K562 (cell line): ENCODE results near the gene KLHL12. TPM values are rescaled to one million over a fixed set of nuclear protein-coding genes. Genes with fewer than 3 reads are reported as not detected.

Experiments
- ARNT ChIP-seq, 2 experiments: fragments of 450-650 bp; IDR thresholded peaks; 2 replicates each; pipeline ENCODE4 v1.6.1; 2016; ENCODE audit warnings: mild to moderate bottlenecking in 1 of 2
- CTBP1 ChIP-seq: fragments of 450-650 bp; IDR thresholded peaks from 2 replicates; pipeline ENCODE4 v1.6.1; 2016; ENCODE audit warnings: borderline replicate concordance
- NFIC ChIP-seq: fragments of 450-650 bp; IDR thresholded peaks from 2 replicates; pipeline ENCODE4 v1.6.1; 2017; ENCODE audit warnings: mild to moderate bottlenecking, inconsistent platforms
- POLR3G ChIP-seq: IDR thresholded peaks from 2 replicates; pipeline ENCODE4 v1.6.1; 2011; ENCODE audit not compliant: insufficient read length, insufficient replicate concordance; ENCODE audit errors: extremely low read depth
- PRMT5 ChIP-seq: sonication (generic); formaldehyde crosslinking; IDR thresholded peaks from 2 replicates; pipeline ENCODE4 v1.5.0; 2020; ENCODE audit warnings: missing genetic modification reagents
- RBM17 ChIP-seq: fragments of 200-400 bp; formaldehyde crosslinking; IDR thresholded peaks from 2 replicates; pipeline ENCODE4 v1.6.1; 2017; ENCODE audit warnings: low read depth, mild to moderate bottlenecking, low read length, borderline replicate concordance
- SREBF1 ChIP-seq: fragments of 150-350 bp; IDR thresholded peaks from 2 replicates; pipeline ENCODE4 v1.6.1; 2014; ENCODE audit warnings: antibody characterized with exemption, low read depth, low read length, borderline replicate concordance
- SUPT5H ChIP-seq: fragments of 450-650 bp; IDR thresholded peaks from 2 replicates; pipeline ENCODE4 v1.6.1; 2016
- TBP ChIP-seq: optimal IDR thresholded peaks from 2 replicates; pipeline ENCODE3; 2011; ENCODE audit warnings: low read depth, low read length, improper control_type of control experiment
- THRAP3 ChIP-seq: fragments of 450-650 bp; IDR thresholded peaks from 2 replicates; pipeline ENCODE4 v1.6.1; 2016; ENCODE audit warnings: mild to moderate bottlenecking, inconsistent platforms, borderline replicate concordance
- ZNF717 ChIP-seq: fragments of 250-450 bp; sonication (Bioruptor Pico); IDR thresholded peaks from 2 replicates; pipeline ENCODE4 v1.5.0; 2021
- ZNF75A ChIP-seq: fragments of 450-650 bp; formaldehyde crosslinking; IDR thresholded peaks from 2 replicates; pipeline ENCODE4 v1.4.0; 2020; ENCODE audit warnings: mild to moderate bottlenecking
- ZNF766 ChIP-seq: fragments of 200-800 bp; sonication (Bioruptor generic); conservative IDR thresholded peaks from 2 replicates; pipeline ENCODE4 v1.6.1; 2016; ENCODE audit warnings: missing genetic modification characterization, missing compliant biosample characterization
- polyA plus RNA-seq, 8 experiments: library from polyadenylated mRNA; depleted of rRNA in 4 of 8; stranded (reverse) in 5 of 8; unstranded in 3 of 8; fragments of >200 nt; fragmentation: Nextera tagmentation in 2 of 8; fragmentation: Illumina TruSeq in 1 of 8; extraction: Ambion mirVana in 2 of 8; extraction: Trizol in 1 of 8; gene quantifications; 2 replicates each; pipeline versions ENCODE4 v1.2.1 to v1.2.3, GENCODE V29; 2011 to 2014; ENCODE audit warnings: inconsistent platforms in 1 of 8, missing spikeins in 1 of 8
- total RNA-seq, 7 experiments: library from RNA; depleted of rRNA in 6 of 7; stranded (reverse); fragments of >200 nt in 6 of 7; fragmentation: Illumina TruSeq in 2 of 7; extraction: Trizol in 2 of 7; gene quantifications; 2 replicates each; pipeline versions ENCODE4 v1.2.1 to v1.2.3, GENCODE V29; 2011 to 2021; ENCODE audit warnings: low replicate concordance in 1 of 7
- TF ChIP-seq, protein P1 (sequence below): sonication (generic); formaldehyde crosslinking; IDR thresholded peaks from 2 replicates; pipeline ENCODE4 v1.8.0; 2022; ENCODE audit warnings: mild to moderate bottlenecking, missing genetic modification reagents, borderline replicate concordance
- TF ChIP-seq, protein P2 (sequence below): fragments of 200-400 bp; formaldehyde crosslinking; IDR thresholded peaks from 2 replicates; pipeline ENCODE4 v1.6.1; 2017; ENCODE audit warnings: mild to moderate bottlenecking, low read depth, low read length, moderate library complexity
- TF ChIP-seq, protein P3 (sequence below): fragments of 450-650 bp; formaldehyde crosslinking; IDR thresholded peaks from 2 replicates; pipeline ENCODE4 v1.4.0; 2022; ENCODE audit warnings: missing genetic modification characterization
- TF ChIP-seq, protein P4 (sequence below): fragments of 450-650 bp; IDR thresholded peaks from 2 replicates; pipeline ENCODE4 v1.6.1; 2018; ENCODE audit not compliant: partially characterized antibody

KLHL12 gene
- total and polyA plus RNA-seq, 9 of the 15 experiments (the other 6 are each of a cell fraction or from before 2014, with no cell fraction given) = 23.1 to 85.1 (median 35.0) TPM

DNA sequence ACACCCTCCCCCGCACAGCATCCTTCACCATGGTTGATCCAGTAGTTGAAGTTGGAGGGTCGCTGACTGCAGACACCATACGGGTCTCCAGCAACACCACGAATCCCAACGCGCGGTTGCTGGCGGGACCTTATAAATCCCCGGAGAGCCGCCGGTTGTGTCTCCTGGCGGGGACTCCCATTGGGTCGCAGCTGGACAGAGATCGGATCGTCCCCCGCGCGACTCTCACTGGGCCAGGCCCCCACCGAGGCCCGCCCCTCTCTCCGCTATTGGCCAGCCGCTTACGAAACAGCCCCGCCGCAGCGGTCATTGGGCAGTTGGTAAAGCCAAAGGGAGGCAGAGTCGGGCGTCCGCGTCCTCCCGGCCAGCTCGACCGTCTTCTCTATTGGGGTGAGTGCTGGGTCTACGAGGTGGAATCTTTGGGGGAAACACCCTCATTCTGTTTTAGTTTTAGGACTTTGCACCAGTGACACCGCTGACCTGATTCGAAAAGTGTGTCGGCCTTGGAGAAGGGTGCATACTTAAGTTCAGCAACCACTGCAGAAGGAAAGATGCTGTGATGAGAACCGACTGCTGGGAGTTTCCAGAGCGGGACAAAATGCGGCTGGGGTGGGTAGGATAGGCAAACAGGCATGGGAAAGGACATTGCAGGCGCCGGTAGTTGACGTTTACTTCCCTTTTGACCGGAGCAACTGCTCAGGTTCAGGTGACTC is 65.5 kb downstream of the KLHL12 start (continued):
- TF ChIP-seq, protein P1, sequence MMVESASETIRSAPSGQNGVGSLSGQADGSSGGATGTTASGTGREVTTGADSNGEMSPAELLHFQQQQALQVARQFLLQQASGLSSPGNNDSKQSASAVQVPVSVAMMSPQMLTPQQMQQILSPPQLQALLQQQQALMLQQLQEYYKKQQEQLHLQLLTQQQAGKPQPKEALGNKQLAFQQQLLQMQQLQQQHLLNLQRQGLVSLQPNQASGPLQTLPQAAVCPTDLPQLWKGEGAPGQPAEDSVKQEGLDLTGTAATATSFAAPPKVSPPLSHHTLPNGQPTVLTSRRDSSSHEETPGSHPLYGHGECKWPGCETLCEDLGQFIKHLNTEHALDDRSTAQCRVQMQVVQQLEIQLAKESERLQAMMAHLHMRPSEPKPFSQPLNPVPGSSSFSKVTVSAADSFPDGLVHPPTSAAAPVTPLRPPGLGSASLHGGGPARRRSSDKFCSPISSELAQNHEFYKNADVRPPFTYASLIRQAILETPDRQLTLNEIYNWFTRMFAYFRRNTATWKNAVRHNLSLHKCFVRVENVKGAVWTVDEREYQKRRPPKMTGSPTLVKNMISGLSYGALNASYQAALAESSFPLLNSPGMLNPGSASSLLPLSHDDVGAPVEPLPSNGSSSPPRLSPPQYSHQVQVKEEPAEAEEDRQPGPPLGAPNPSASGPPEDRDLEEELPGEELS (CRISPR knock-in tag) = no peak
- TF ChIP-seq ZNF766 (CRISPR knock-in tag) = no peak
- TF ChIP-seq CTBP1 = peak; percentile 57; the same call in 1 of the 2 replicates
- no peak for TF ChIP-seq ZNF75A (CRISPR knock-in tag)
- no peak for TF ChIP-seq THRAP3
- TF ChIP-seq ZNF717 (CRISPR knock-in tag) = no peak
- TF ChIP-seq PRMT5 (CRISPR knock-in tag) = no peak
- TF ChIP-seq SREBF1 = no peak
- TF ChIP-seq, protein P2, sequence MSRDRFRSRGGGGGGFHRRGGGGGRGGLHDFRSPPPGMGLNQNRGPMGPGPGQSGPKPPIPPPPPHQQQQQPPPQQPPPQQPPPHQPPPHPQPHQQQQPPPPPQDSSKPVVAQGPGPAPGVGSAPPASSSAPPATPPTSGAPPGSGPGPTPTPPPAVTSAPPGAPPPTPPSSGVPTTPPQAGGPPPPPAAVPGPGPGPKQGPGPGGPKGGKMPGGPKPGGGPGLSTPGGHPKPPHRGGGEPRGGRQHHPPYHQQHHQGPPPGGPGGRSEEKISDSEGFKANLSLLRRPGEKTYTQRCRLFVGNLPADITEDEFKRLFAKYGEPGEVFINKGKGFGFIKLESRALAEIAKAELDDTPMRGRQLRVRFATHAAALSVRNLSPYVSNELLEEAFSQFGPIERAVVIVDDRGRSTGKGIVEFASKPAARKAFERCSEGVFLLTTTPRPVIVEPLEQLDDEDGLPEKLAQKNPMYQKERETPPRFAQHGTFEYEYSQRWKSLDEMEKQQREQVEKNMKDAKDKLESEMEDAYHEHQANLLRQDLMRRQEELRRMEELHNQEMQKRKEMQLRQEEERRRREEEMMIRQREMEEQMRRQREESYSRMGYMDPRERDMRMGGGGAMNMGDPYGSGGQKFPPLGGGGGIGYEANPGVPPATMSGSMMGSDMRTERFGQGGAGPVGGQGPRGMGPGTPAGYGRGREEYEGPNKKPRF = no peak
- no peak for TF ChIP-seq POLR3G
- TF ChIP-seq ARNT (IDR thresholded peaks at IDR 0.05) = no peak
- TF ChIP-seq SUPT5H = no peak
- TF ChIP-seq RBM17 = no peak
- TF ChIP-seq, protein P3, sequence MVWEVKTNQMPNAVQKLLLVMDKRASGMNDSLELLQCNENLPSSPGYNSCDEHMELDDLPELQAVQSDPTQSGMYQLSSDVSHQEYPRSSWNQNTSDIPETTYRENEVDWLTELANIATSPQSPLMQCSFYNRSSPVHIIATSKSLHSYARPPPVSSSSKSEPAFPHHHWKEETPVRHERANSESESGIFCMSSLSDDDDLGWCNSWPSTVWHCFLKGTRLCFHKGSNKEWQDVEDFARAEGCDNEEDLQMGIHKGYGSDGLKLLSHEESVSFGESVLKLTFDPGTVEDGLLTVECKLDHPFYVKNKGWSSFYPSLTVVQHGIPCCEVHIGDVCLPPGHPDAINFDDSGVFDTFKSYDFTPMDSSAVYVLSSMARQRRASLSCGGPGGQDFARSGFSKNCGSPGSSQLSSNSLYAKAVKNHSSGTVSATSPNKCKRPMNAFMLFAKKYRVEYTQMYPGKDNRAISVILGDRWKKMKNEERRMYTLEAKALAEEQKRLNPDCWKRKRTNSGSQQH (CRISPR knock-in tag) = no peak
- TF ChIP-seq, protein P4, sequence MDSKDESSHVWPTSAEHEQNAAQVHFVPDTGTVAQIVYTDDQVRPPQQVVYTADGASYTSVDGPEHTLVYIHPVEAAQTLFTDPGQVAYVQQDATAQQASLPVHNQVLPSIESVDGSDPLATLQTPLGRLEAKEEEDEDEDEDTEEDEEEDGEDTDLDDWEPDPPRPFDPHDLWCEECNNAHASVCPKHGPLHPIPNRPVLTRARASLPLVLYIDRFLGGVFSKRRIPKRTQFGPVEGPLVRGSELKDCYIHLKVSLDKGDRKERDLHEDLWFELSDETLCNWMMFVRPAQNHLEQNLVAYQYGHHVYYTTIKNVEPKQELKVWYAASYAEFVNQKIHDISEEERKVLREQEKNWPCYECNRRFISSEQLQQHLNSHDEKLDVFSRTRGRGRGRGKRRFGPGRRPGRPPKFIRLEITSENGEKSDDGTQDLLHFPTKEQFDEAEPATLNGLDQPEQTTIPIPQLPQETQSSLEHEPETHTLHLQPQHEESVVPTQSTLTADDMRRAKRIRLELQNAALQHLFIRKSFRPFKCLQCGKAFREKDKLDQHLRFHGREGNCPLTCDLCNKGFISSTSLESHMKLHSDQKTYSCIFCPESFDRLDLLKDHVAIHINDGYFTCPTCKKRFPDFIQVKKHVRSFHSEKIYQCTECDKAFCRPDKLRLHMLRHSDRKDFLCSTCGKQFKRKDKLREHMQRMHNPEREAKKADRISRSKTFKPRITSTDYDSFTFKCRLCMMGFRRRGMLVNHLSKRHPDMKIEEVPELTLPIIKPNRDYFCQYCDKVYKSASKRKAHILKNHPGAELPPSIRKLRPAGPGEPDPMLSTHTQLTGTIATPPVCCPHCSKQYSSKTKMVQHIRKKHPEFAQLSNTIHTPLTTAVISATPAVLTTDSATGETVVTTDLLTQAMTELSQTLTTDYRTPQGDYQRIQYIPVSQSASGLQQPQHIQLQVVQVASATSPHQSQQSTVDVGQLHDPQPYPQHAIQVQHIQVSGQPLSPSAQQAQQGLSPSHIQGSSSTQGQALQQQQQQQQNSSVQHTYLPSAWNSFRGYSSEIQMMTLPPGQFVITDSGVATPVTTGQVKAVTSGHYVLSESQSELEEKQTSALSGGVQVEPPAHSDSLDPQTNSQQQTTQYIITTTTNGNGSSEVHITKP = peak; percentile 20
- TF ChIP-seq TBP = peak; percentile 70
- no peak for TF ChIP-seq NFIC
